Measurements from ENCODE around the gene XYLT1.

DNA sequence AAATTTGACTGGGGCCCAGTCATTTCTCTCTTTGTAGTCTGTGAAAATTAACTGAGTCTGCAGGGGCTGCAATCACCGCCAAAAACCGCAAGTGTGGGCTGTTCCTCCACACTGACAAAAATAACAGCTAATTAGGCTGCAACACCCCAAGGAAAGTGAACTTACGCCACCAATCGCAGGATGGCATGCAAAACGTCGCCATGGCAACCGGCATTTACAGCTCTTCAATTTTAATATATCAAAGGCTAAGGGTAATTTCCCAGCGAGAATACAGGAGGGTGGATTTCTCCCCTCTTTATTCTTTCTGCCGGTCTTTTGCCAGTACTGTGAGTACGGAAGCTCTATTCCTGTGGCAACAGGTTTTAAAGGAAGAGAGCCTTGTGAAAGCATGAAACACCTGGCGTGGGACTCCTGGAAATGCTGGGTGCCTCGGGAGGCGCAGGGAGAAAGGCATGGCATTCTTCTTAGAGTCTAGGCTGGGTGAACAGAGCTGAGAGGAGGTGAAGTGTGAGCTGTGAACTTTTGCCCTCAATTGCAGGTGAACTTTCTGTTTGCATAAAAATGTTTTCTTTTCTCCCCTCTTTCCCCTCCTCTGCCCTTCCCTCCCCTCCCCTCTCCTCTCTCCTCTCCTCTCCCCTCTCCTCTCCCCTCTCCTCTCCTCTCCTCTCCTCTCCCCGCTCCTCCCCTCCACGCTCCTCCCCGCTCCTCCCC, 399.7 kb downstream of the XYLT1 start:
- TF ChIP-seq, protein P1, sequence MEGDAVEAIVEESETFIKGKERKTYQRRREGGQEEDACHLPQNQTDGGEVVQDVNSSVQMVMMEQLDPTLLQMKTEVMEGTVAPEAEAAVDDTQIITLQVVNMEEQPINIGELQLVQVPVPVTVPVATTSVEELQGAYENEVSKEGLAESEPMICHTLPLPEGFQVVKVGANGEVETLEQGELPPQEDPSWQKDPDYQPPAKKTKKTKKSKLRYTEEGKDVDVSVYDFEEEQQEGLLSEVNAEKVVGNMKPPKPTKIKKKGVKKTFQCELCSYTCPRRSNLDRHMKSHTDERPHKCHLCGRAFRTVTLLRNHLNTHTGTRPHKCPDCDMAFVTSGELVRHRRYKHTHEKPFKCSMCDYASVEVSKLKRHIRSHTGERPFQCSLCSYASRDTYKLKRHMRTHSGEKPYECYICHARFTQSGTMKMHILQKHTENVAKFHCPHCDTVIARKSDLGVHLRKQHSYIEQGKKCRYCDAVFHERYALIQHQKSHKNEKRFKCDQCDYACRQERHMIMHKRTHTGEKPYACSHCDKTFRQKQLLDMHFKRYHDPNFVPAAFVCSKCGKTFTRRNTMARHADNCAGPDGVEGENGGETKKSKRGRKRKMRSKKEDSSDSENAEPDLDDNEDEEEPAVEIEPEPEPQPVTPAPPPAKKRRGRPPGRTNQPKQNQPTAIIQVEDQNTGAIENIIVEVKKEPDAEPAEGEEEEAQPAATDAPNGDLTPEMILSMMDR (IDR thresholded peaks at IDR 0.05), result peak in 1 of 6 experiments; percentile 4
- TF ChIP-seq POLR2A (IDR thresholded peaks at IDR 0.05), result no peak

Measured in esophagus squamous epithelium (tissue), 4 donors.